ENCODE measurements around the gene PSMB11. TPM values are rescaled to one million over a fixed set of nuclear protein-coding genes. Genes with fewer than 3 reads are reported as not detected.

PSMB11 gene
- total RNA-seq, 1 donor = not detected

GRCh38 chr14:23044840-23045239, 2.8 kb downstream of the PSMB11 start:
- H3K27ac ChIP-seq (ENCODE audit: low read depth, low read length) = no peak overlapping the region
- no peaks in the 10 kb centered on the region for H3K27me3 ChIP-seq (ENCODE audit: insufficient read depth, low read length)
- H4K20me1 ChIP-seq (ENCODE audit: insufficient read depth, low read length) = no peaks in the 10 kb centered on the region
- H3K4me3 ChIP-seq (ENCODE audit: insufficient read depth, low read length) = no peak overlapping the region
- no peak overlapping the region for H3K4me2 ChIP-seq (ENCODE audit: insufficient read depth, low read length)
- peaks cover 4% of the 10 kb centered on the region for H3K4me1 ChIP-seq (ENCODE audit: insufficient read depth, low read length)
- H3K36me3 ChIP-seq (ENCODE audit: insufficient read depth, low read length) = no peaks in the 10 kb centered on the region
- H3K79me2 ChIP-seq (ENCODE audit: insufficient read depth, low read length) = no peaks in the 10 kb centered on the region
- DNase-seq (ENCODE audit: insufficient read length, low spot score, missing footprints) = no peak
- no peak overlapping the region for H2AFZ ChIP-seq (ENCODE audit: low read length)
- H3K9me3 ChIP-seq (ENCODE audit: low read depth, low read length) = no peaks in the 10 kb centered on the region
- TF ChIP-seq CTCF (IDR thresholded peaks at IDR 0.05; ENCODE audit: extremely low read depth, low read depth, low read length) = no peak

- H3K27me3 ChIP-seq (ENCODE audit: insufficient read depth, low read length) = no peaks in the 10 kb centered on the region
- no peak overlapping the region for H3K4me3 ChIP-seq (ENCODE audit: insufficient read depth, low read length)
- peak; percentile 53 for DNase-seq (ENCODE audit: insufficient read length, low spot score, missing footprints)
- no peak for TF ChIP-seq CTCF (IDR thresholded peaks at IDR 0.05; ENCODE audit: extremely low read depth, low read depth, low read length)
- H4K20me1 ChIP-seq (ENCODE audit: insufficient read depth, low read length) = no peaks in the 10 kb centered on the region
- H2AFZ ChIP-seq (ENCODE audit: low read length) = no peak overlapping the region
- no peaks in the 10 kb centered on the region for H3K79me2 ChIP-seq (ENCODE audit: insufficient read depth, low read length)
- no peaks in the 10 kb centered on the region for H3K9me3 ChIP-seq (ENCODE audit: low read depth, low read length)
- H3K27ac ChIP-seq (ENCODE audit: low read depth, low read length) = no peak overlapping the region
- H3K4me2 ChIP-seq (ENCODE audit: insufficient read depth, low read length) = no peak overlapping the region
- peaks cover 4% of the 10 kb centered on the region for H3K4me1 ChIP-seq (ENCODE audit: insufficient read depth, low read length)
- no peaks in the 10 kb centered on the region for H3K36me3 ChIP-seq (ENCODE audit: insufficient read depth, low read length)
Observed at GRCh38 chr14:23045419-23046357, 3.7 kb downstream of the PSMB11 start.

- Histone ChIP-seq H3K27me3 (ENCODE audit: insufficient read depth, low read length) (no peaks in the 10 kb centered on the region), H3K4me1 (ENCODE audit: insufficient read depth, low read length) (no peaks in the 10 kb centered on the region), H4K20me1 (ENCODE audit: insufficient read depth, low read length) (no peaks in the 10 kb centered on the region), H3K9me3 (ENCODE audit: low read depth, low read length) (no peaks in the 10 kb centered on the region), H3K27ac (ENCODE audit: low read depth, low read length) (no peak overlapping the region), H2AFZ (ENCODE audit: low read length) (no peak overlapping the region), H3K4me3 (ENCODE audit: insufficient read depth, low read length) (no peak overlapping the region), H3K36me3 (ENCODE audit: insufficient read depth, low read length) (no peaks in the 10 kb centered on the region), H3K79me2 (ENCODE audit: insufficient read depth, low read length) (no peaks in the 10 kb centered on the region), H3K4me2 (ENCODE audit: insufficient read depth, low read length) (no peak overlapping the region)
- peak; percentile 86 for DNase-seq (ENCODE audit: insufficient read length, low spot score, missing footprints)
- no peak for TF ChIP-seq CTCF (IDR thresholded peaks at IDR 0.05; ENCODE audit: extremely low read depth, low read depth, low read length)
Observed at GRCh38 chr14:23047034-23047634, 5.1 kb downstream of the PSMB11 start.
